Stomach (tissue), 9 donors: ENCODE data around the gene LINC01488. TPM values are rescaled to one million over a fixed set of nuclear protein-coding genes. Genes with fewer than 3 reads are reported as not detected.
A peak's percentile ranks its signal among the peaks of the same experiment; 100 is the strongest.

Source experiments
- DNase-seq, 2 donors: peaks; one replicate each; pipeline versions ENCODE4 v3.0.0 to v3.0.0-alpha.2; 2013 to 2019
- H3K27ac ChIP-seq, 5 donors: fragments of 200-600 bp in 4 of 5; sonication (generic) in 4 of 5; one replicate each; pipeline ENCODE4 v1.5.1; 2013 to 2019; ENCODE audit warnings: mild to moderate bottlenecking in 1 of 5, moderate library complexity in 1 of 5
- H3K27me3 ChIP-seq, 3 donors: fragments of 200-600 bp; sonication (generic); one replicate each; pipeline ENCODE4 v1.5.1; 2017 to 2019; ENCODE audit warnings: mixed run types in 1 of 3
- H3K36me3 ChIP-seq, 4 donors: fragments of 200-600 bp; sonication (generic); 1 replicate in 3 of 4; 2 replicates in 1 of 4; pipeline ENCODE4 v1.5.1; 2016 to 2019
- H3K4me1 ChIP-seq, 4 donors: fragments of 200-600 bp; sonication (generic); one replicate each; pipeline ENCODE4 v1.5.1; 2016 to 2019
- H3K4me3 ChIP-seq, 4 donors: fragments of 200-600 bp; sonication (generic) in 3 of 4; one replicate each; pipeline ENCODE4 v1.5.1; 2016 to 2019; ENCODE audit warnings: mild to moderate bottlenecking in 1 of 4
- H3K9me3 ChIP-seq, 4 donors: fragments of 200-600 bp; sonication (generic); one replicate each; pipeline ENCODE4 v1.5.1; 2016 to 2019
- EP300 ChIP-seq: sonication (generic); formaldehyde crosslinking; IDR thresholded peaks from one replicate; pipeline ENCODE4 v1.6.1; 2017; ENCODE audit warnings: antibody characterized with exemption
- POLR2A ChIP-seq, 4 donors: fragments of 450-650 bp; IDR thresholded peaks; one replicate each; pipeline ENCODE4 v1.6.1; 2016; ENCODE audit warnings: antibody characterized with exemption in 4 of 4, control low read depth in 2 of 4, mild to moderate bottlenecking in 1 of 4, moderate library complexity in 1 of 4
- POLR2AphosphoS5 ChIP-seq, 3 donors: sonication (generic); formaldehyde crosslinking; IDR thresholded peaks; one replicate each; pipeline ENCODE4 v1.6.1; 2016; ENCODE audit warnings: antibody characterized with exemption in 3 of 3
- WGBS, 5 donors: extraction: QIAGEN DNeasy Blood & Tissue Kit in 3 of 5; methylation state at CpG; one replicate each; pipeline versions ENCODE4 v1.1.5 to v1.1.7; 2013 to 2018; 5-methylcytosine and 5-hydroxymethylcytosine counted together
- intact Hi-C: fragments of 100-400 bp; cut with DNase I; formaldehyde crosslinking; loops from one replicate; pipeline ENCODE4 v1.15.1; 2023; ENCODE audit warnings: low total_unique reads
- polyA plus RNA-seq, 3 donors: library from polyadenylated mRNA; stranded (reverse); fragments of 200-250 nt; gene quantifications; one replicate each; pipeline ENCODE4 v1.2.3, GENCODE V29; 2013
- total RNA-seq, 5 donors: library from RNA; depleted of rRNA; stranded (reverse); fragments of >200 nt; gene quantifications; one replicate each; pipeline versions ENCODE4 v1.1.0 to v1.2.3, GENCODE V29; 2014 to 2016
- TF ChIP-seq, protein P1 (sequence below), 7 experiments: fragments of 450-650 bp in 4 of 7; fragments of 200-600 bp in 3 of 7; sonication (generic) in 3 of 7; IDR thresholded peaks; one replicate each; pipeline ENCODE4 v1.5.1; 2016 to 2019; ENCODE audit warnings: antibody characterized with exemption in 7 of 7, control low read depth in 2 of 7, mild to moderate bottlenecking in 1 of 7
- donor health status: healthy with polysubstance abuse.
- donor health status: Bipolar disorder and iron deficiency.
- donor health status: healthy.

The LINC01488 gene
- total and polyA plus RNA-seq, 8 donors: not detected

- no peaks in the 10 kb centered on the region for H3K36me3 ChIP-seq
- H3K27ac ChIP-seq: no peak overlapping the region
- H3K27me3 ChIP-seq: peaks cover 0 to 48% (median 0%) of the 10 kb centered on the region in 3 donors
- H3K9me3 ChIP-seq: no peaks in the 10 kb centered on the region
- no peak for TF ChIP-seq EP300
- TF ChIP-seq, protein P1, sequence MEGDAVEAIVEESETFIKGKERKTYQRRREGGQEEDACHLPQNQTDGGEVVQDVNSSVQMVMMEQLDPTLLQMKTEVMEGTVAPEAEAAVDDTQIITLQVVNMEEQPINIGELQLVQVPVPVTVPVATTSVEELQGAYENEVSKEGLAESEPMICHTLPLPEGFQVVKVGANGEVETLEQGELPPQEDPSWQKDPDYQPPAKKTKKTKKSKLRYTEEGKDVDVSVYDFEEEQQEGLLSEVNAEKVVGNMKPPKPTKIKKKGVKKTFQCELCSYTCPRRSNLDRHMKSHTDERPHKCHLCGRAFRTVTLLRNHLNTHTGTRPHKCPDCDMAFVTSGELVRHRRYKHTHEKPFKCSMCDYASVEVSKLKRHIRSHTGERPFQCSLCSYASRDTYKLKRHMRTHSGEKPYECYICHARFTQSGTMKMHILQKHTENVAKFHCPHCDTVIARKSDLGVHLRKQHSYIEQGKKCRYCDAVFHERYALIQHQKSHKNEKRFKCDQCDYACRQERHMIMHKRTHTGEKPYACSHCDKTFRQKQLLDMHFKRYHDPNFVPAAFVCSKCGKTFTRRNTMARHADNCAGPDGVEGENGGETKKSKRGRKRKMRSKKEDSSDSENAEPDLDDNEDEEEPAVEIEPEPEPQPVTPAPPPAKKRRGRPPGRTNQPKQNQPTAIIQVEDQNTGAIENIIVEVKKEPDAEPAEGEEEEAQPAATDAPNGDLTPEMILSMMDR (IDR thresholded peaks at IDR 0.05): no peak
- no peak for TF ChIP-seq POLR2AphosphoS5 (IDR thresholded peaks at IDR 0.05)
- TF ChIP-seq POLR2A (IDR thresholded peaks at IDR 0.05): no peak
- no peak for DNase-seq
- no peaks in the 10 kb centered on the region for H3K4me1 ChIP-seq
- WGBS, 5 donors: 92 to 96% (median 95%) methylated on average over 12 of the region's 12 CpGs
- H3K4me3 ChIP-seq: no peak overlapping the region
- intact Hi-C loops: no loop called here
Measured at GRCh38 chr11:69526453-69526810, 45.0 kb downstream of the LINC01488 start.

DNA sequence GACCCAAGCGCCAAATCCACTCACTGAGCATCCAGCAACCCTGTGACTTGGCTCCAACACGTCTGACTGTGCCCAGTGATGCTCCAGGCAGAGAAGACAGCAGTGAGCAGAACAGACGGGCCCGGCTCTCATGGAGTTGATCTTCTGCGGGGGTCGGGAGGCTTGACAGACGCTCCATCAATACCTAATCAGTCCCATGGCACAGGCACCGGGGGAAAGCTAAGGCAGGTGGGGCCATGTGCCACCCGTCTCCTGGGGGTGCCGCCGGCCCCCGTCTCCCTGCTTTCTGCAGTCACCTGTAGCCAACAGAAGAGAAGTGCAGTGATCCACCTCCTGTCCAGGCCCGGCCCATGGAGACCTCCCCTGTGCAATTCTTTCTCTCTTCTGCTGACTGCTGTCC, 47.5 kb downstream of the LINC01488 start:
- Histone ChIP-seq H3K9me3 (no peaks in the 10 kb centered on the region), H3K27me3 (peaks cover 0 to 43% (median 0%) of the 10 kb centered on the region in 3 donors), H3K27ac (no peak overlapping the region), H3K4me1 (peaks cover 0 to 1% (median under 1%) of the 10 kb centered on the region in 4 donors), H3K36me3 (no peaks in the 10 kb centered on the region), H3K4me3 (no peak overlapping the region)
- no peak for DNase-seq
- no peak for TF ChIP-seq POLR2A (IDR thresholded peaks at IDR 0.05)
- TF ChIP-seq EP300: no peak
- TF ChIP-seq POLR2AphosphoS5 (IDR thresholded peaks at IDR 0.05): no peak
- TF ChIP-seq, protein P1 (IDR thresholded peaks at IDR 0.05): no peak
- WGBS, 5 donors: 84 to 92% (median 90%) methylated on average over 9 to 13 of the region's 13 CpGs
- intact Hi-C loops: no loop called here

DNA sequence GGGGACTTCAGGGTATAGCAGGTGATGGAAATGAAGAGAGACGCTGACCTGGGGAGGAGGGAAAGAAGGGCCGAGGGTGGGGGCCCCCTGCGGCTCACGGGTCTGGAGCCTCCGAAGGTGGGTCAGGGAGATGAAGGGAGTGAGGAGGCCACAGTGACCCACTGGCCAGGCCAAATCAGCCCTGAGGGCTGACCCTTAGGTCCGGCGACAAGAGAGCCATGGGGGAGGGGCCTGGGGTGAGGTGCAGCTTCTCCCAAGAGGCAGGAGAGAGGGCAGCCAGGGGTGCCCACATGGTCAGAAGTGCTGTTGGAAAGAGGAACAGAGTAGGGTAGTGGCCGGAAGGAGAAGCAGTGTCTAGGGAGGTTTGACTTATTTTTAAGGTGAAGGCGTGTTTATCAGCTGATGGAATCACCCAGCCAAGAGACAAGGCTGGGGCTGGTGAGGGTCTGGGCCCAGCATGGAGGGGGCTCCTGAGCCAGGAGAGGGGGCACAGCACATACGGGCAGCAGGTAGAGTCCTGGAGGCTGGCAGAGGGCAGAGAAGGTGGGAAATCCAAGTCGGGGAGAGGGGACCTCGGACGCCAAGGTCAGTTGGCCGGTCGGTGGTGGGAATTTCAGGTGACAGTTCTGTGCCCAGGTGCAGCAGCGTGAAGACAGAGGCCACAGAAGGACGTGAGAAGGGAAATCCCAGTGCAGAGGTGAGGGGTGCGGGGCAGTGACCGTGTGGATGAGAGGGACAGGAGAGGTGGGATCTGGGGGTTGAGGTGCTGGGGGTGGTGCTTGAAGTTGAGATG, 49.0 kb downstream of the LINC01488 start:
- Histone ChIP-seq H3K27me3 (peaks cover 0 to 28% (median 0%) of the 10 kb centered on the region in 3 donors), H3K9me3 (no peaks in the 10 kb centered on the region), H3K4me3 (no peak overlapping the region), H3K27ac (no peak overlapping the region), H3K36me3 (no peaks in the 10 kb centered on the region), H3K4me1 (peaks cover 0 to 5% (median 2%) of the 10 kb centered on the region in 4 donors)
- no peak for TF ChIP-seq POLR2AphosphoS5 (IDR thresholded peaks at IDR 0.05)
- TF ChIP-seq EP300: no peak
- no peak for TF ChIP-seq POLR2A (IDR thresholded peaks at IDR 0.05)
- TF ChIP-seq, protein P1 (IDR thresholded peaks at IDR 0.05): no peak
- 72 to 83% (median 79%) methylated on average over 19 of the region's 19 CpGs for WGBS, 5 donors
- intact Hi-C loops: no loop called here
- peak in 1 of 2 donors; percentile 0 for DNase-seq

- no peak for TF ChIP-seq EP300
- no peak for TF ChIP-seq POLR2A (IDR thresholded peaks at IDR 0.05)
- no peak for TF ChIP-seq POLR2AphosphoS5 (IDR thresholded peaks at IDR 0.05)
- TF ChIP-seq, protein P1 (IDR thresholded peaks at IDR 0.05): no peak
- 66 to 86% (median 81%) methylated on average over 12 of the region's 12 CpGs for WGBS, 5 donors
- Histone ChIP-seq H3K36me3 (no peaks in the 10 kb centered on the region), H3K4me3 (no peak overlapping the region), H3K27ac (no peak overlapping the region), H3K27me3 (peaks cover 0 to 21% (median 0%) of the 10 kb centered on the region in 3 donors), H3K4me1 (peaks cover 0 to 5% (median 2%) of the 10 kb centered on the region in 4 donors), H3K9me3 (no peaks in the 10 kb centered on the region)
- DNase-seq: no peak
- intact Hi-C loops: no loop called here
Measured at GRCh38 chr11:69531071-69531716, 49.7 kb downstream of the LINC01488 start.
